Skeletal muscle satellite cell (primary cell): ENCODE results near the gene PDGFRA.
"Not testable (repeated sequence)": the region's sequence is repeated elsewhere in the genome, so short reads cannot be mapped to it uniquely, and the experiment has no call there.

Source experiments
- H3K27me3 ChIP-seq: 2 replicates; pipeline ENCODE4 v1.7.0; 2013; ENCODE audit warnings: low read length; ENCODE audit not compliant: control insufficient read depth, insufficient read depth
- H3K36me3 ChIP-seq: 2 replicates; pipeline ENCODE4 v1.7.0; 2013; ENCODE audit warnings: mild to moderate bottlenecking, control low read depth, low read length; ENCODE audit not compliant: insufficient read depth
- H3K4me1 ChIP-seq: 2 replicates; pipeline ENCODE4 v1.7.0; 2013; ENCODE audit warnings: low read length; ENCODE audit not compliant: control insufficient read depth, insufficient read depth
- H3K4me2 ChIP-seq: 2 replicates; pipeline ENCODE4 v1.7.0; 2013; ENCODE audit warnings: mild to moderate bottlenecking, low read length
- H3K4me3 ChIP-seq: 2 replicates; pipeline ENCODE4 v1.7.0; 2013; ENCODE audit warnings: low read length
- H3K9ac ChIP-seq: 2 replicates; pipeline ENCODE4 v1.7.0; 2013; ENCODE audit warnings: mild to moderate bottlenecking, low read depth, low read length, moderate library complexity
- H3K9me3 ChIP-seq: replicated peaks from 2 replicates; pipeline ENCODE4 v1.7.0; 2013; ENCODE audit warnings: mild to moderate bottlenecking, control low read depth, low read length

Gene PDGFRA

GRCh38 chr4:54229631-54230483 is 764 bp downstream of the PDGFRA start:
- H3K4me1 ChIP-seq: peaks cover 52% of the 10 kb centered on the region
- peaks cover 22% of the 10 kb centered on the region for H3K27me3 ChIP-seq
- H3K4me3 ChIP-seq: peak overlapping the region; percentile 72
- no peaks in the 10 kb centered on the region for H3K9me3 ChIP-seq
- H3K36me3 ChIP-seq: no peaks in the 10 kb centered on the region
- H3K4me2 ChIP-seq: peak overlapping the region; percentile 93
- H3K9ac ChIP-seq: peak overlapping the region; percentile 22

GRCh38 chr4:54230484-54231418 is 1.7 kb downstream of the PDGFRA start:
- no peaks in the 10 kb centered on the region for H3K36me3 ChIP-seq
- peaks cover 22% of the 10 kb centered on the region for H3K27me3 ChIP-seq
- H3K4me2 ChIP-seq: peak overlapping the region; percentile 93
- peak overlapping the region; percentile 72 for H3K4me3 ChIP-seq
- H3K4me1 ChIP-seq: peaks cover 54% of the 10 kb centered on the region
- peak overlapping the region; percentile 22 for H3K9ac ChIP-seq
- H3K9me3 ChIP-seq: no peaks in the 10 kb centered on the region

- Histone ChIP-seq H3K9me3 (no peaks in the 10 kb centered on the region), H3K27me3 (peaks cover 22% of the 10 kb centered on the region), H3K36me3 (no peaks in the 10 kb centered on the region), H3K4me3 (peak overlapping the region; percentile 72), H3K4me1 (peaks cover 54% of the 10 kb centered on the region), H3K9ac (peak overlapping the region; percentile 57), H3K4me2 (peak overlapping the region; percentile 93)
Measured at GRCh38 chr4:54231419-54231767, 2.3 kb downstream of the PDGFRA start.

GRCh38 chr4:54231768-54232688 is 2.9 kb downstream of the PDGFRA start:
- Histone ChIP-seq H3K9me3 (no peaks in the 10 kb centered on the region), H3K9ac (peak overlapping the region; percentile 57), H3K36me3 (no peaks in the 10 kb centered on the region), H3K4me3 (peak overlapping the region; percentile 72), H3K27me3 (peaks cover 22% of the 10 kb centered on the region), H3K4me1 (peaks cover 53% of the 10 kb centered on the region), H3K4me2 (peak overlapping the region; percentile 93)

- peak overlapping the region; percentile 93 for H3K4me2 ChIP-seq
- peak overlapping the region; percentile 76 for H3K4me3 ChIP-seq
- no peaks in the 10 kb centered on the region for H3K36me3 ChIP-seq
- peaks cover 46% of the 10 kb centered on the region for H3K4me1 ChIP-seq
- H3K9me3 ChIP-seq: no peaks in the 10 kb centered on the region
- H3K27me3 ChIP-seq: peaks cover 22% of the 10 kb centered on the region
- H3K9ac ChIP-seq: peak overlapping the region; percentile 72
Measured at GRCh38 chr4:54233277-54233696, 4.2 kb downstream of the PDGFRA start.

GRCh38 chr4:54233697-54234496 is 4.8 kb downstream of the PDGFRA start:
- Histone ChIP-seq H3K9me3 (no peaks in the 10 kb centered on the region), H3K36me3 (no peaks in the 10 kb centered on the region), H3K4me1 (peaks cover 45% of the 10 kb centered on the region), H3K4me2 (peak overlapping the region; percentile 93), H3K27me3 (peaks cover 22% of the 10 kb centered on the region), H3K9ac (peak overlapping the region; percentile 72), H3K4me3 (peak overlapping the region; percentile 76)

GRCh38 chr4:54234497-54235205 is 5.6 kb downstream of the PDGFRA start:
- Histone ChIP-seq H3K4me1 (peaks cover 37% of the 10 kb centered on the region), H3K27me3 (peaks cover 22% of the 10 kb centered on the region), H3K9me3 (no peaks in the 10 kb centered on the region), H3K36me3 (no peaks in the 10 kb centered on the region), H3K9ac (peak overlapping the region; percentile 6), H3K4me2 (peak overlapping the region; percentile 93), H3K4me3 (peak overlapping the region; percentile 15)

GRCh38 chr4:54236316-54236715 is 7.2 kb downstream of the PDGFRA start:
- H3K4me3 ChIP-seq, H3K9me3 ChIP-seq, H3K9ac ChIP-seq, H3K4me2 ChIP-seq, H3K36me3 ChIP-seq: not testable (repeated sequence)
- Histone ChIP-seq H3K27me3 (peaks cover 10% of the 10 kb centered on the region), H3K4me1 (peaks cover 27% of the 10 kb centered on the region)

- Histone ChIP-seq H3K27me3 (no peaks in the 10 kb centered on the region), H3K4me3 (no peak overlapping the region), H3K4me2 (no peak overlapping the region), H3K4me1 (peaks cover 15% of the 10 kb centered on the region), H3K36me3 (no peaks in the 10 kb centered on the region), H3K9me3 (peaks cover 5% of the 10 kb centered on the region), H3K9ac (no peak overlapping the region)
Measured at GRCh38 chr4:54237770-54238169, 8.7 kb downstream of the PDGFRA start.

- no peaks in the 10 kb centered on the region for H3K36me3 ChIP-seq
Measured at GRCh38 chr4:54238389-54238788, 9.3 kb downstream of the PDGFRA start.

More at GRCh38 chr4:54238389-54238788, 9.3 kb downstream of the PDGFRA start:
- Histone ChIP-seq H3K4me2 (no peak overlapping the region), H3K4me3 (no peak overlapping the region), H3K4me1 (peaks cover 14% of the 10 kb centered on the region), H3K9me3 (peaks cover 5% of the 10 kb centered on the region), H3K27me3 (no peaks in the 10 kb centered on the region), H3K9ac (no peak overlapping the region)
